Amniotic stem cell (primary cell): ENCODE measurements around the gene IKBKE.
A peak's percentile ranks its signal among the peaks of the same experiment; 100 is the strongest.

Source experiments
- DNase-seq: peaks from one replicate; lab custom pipeline; 2025; lab: John Stamatoyannopoulos, UW

The IKBKE gene

GRCh38 chr1:206469933-206470691, at the start of gene IKBKE:
Gene IKBKE (plus strand): TSS chr1:206470476. CDS start chr1:206473228, 2,752 bp downstream.
- peak; percentile 58 for DNase-seq

DNA sequence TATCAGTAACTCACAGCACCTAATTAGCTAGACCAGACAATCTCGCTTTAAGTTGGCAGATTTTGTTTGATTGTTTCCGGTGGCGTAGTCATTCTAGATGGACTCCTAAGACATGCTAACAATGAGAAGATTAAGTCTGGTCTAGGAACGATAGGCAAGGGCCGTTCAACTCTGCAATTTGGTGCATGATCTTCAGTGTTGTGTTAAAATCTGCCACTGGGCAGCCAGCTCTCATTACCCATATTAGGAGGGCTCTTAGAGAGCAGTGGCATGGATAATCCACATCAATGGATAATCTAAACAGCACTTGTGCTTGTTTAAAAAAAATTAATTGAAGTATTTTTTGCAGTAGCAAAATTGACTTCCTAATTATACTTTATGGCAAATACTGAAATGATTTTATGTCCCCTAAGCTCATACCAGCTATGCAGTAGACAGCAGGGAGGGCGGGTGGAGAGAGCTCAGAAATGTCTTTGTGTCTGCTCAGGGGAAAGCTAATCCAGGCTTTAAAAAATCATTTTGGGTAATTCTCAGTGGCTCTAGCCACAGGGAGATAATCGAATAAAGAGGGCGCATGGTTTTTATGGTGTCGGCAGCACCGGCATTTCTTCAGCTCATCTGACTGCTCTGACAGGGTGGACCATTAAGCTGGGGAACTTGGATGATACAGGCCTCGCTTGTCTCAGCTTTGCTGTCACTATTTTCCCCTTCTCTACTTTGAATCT, 48.5 kb upstream of the IKBKE start:
- DNase-seq = no peak

GRCh38 chr1:206422525-206422924, 47.8 kb upstream of the IKBKE start:
- DNase-seq = no peak

DNA sequence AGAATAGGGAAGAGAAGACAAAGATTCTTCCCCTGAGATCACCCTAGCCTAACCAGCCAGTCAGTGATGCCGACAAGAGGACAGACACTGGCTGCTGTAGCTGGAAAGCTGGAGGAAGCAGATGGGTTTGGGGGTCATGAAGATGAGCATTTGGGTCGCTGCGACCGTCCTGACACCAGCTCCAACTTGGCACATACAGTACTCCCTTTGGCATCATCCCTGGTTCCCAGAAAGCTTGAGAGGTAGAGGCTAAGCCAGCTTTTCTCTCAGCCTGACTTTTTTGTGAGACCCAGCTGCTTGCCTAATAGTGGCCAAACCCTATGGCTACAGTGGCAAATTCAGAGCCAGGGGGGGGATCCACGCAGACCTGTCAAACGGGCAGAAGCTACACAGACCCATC, 43.0 kb upstream of the IKBKE start:
- DNase-seq = no peak

DNA sequence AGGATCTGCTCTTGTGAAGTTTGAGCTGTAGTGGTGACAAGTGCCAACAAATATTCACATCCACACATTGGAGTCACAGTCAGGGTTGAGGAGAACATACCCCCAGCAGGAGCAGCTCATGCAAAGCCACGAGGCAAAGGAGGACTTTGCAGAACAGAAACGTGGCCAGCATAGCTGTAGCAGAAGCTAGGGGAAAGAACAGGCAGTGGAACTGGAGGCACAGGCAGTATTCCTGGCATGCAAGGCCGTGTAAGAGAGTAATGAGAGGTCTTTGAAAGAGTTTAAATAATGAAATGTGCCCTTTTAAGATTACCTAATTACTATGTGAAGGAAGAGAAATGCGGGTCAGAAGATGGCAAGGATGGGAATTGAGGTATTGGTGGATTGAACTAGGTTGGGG, 40.9 kb upstream of the IKBKE start:
- DNase-seq = no peak

DNA sequence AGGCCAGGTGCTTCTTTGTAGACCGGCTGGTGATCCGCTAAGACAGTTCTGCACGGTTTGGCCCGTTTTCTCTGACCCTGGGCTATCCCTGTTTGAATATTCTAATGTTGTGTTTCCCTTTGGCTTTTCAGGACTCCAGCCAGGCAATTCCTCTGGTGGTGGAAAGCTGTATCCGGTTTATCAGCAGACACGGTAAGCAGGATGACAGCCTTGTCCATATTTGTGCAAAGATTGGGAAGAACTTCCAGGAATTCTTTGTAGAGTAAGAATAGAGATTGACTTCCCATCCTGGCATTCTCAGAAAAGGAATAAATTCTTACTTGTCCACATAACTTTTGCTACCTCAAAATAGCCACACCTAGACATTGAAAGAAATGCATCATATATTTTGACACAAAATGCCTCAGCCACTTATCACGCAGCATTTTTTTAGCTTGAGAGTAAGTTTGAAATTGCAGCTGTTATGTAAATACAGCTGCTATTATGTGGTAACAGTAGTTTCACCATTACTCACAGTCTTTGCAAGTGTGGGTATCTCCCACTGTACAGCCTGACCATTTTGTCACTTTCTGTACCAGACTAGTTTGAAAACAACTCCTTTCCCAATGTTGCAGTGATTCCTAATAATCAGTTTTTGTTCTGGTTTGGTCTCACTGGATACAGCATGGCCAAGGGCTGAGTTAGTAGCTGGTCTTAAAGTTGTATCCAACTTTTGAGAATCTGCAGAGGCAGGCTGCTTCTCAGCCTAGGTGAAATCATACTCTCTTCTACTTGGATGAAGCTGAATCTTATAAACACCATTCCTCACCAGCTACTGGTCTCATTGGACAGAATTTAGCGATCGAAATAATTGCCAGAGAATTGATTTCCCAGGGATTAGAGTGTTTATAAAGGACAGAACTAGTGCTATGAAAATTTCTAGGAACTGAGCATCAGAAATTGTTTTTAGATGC, 40.0 kb upstream of the IKBKE start:
- peak; percentile 72 for DNase-seq

DNA sequence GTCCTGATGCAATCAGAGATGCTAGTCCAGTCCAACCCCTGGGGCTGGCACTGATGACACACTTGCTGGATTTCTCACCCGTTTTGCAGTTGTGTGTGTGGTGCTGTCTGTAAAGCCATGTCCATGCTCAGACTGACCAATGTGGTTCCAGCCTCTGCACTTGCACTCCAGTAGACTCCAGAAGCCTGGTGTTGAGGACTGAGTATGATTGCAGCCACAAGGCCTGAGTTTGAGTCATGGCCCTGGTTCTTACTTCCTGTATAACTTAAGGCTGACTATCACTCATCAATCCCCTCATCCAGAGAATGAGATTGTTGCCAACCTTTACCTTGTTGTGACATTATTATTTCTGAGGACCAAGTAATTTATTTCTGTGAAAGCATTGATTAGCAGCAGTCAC, 34.8 kb upstream of the IKBKE start:
- no peak for DNase-seq

GRCh38 chr1:206438554-206438953, 31.7 kb upstream of the IKBKE start:
- no peak for DNase-seq

GRCh38 chr1:206439205-206439604, 31.1 kb upstream of the IKBKE start:
- no peak for DNase-seq

- no peak for DNase-seq
These were observed 28.8 kb upstream of the IKBKE start for GRCh38 chr1:206441336-206441967.

DNA sequence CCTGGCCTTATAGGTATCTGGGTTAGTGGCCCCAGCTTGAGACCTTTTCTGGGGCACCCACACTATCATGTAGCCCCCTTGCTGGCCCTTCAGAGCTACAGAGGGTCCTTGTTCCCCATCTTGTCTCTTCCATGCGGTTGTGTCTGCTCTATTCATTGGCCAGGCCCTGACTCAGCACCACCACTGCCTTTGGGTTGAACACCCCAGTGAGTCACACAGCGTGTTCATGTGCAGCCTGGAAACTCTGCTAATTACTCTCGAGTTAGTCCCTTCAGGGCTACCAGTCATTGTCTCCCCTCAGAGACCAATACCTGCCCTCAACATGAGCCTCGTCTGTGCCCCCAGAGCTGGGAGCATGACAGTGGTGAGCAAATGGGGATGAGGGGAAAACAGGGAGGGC, 28.2 kb upstream of the IKBKE start:
- DNase-seq = no peak

GRCh38 chr1:206445116-206445515, 25.2 kb upstream of the IKBKE start:
- DNase-seq = no peak

- no peak for DNase-seq
These were observed 24.3 kb upstream of the IKBKE start for GRCh38 chr1:206445911-206446356.

- DNase-seq = no peak
These were observed 23.4 kb upstream of the IKBKE start for GRCh38 chr1:206446688-206447421.

GRCh38 chr1:206447422-206447765, 22.9 kb upstream of the IKBKE start:
- no peak for DNase-seq

- DNase-seq = no peak
These were observed 22.5 kb upstream of the IKBKE start for GRCh38 chr1:206447792-206448191.

- no peak for DNase-seq
These were observed 21.8 kb upstream of the IKBKE start for GRCh38 chr1:206448471-206448870.

- DNase-seq = no peak
These were observed 20.7 kb upstream of the IKBKE start for GRCh38 chr1:206449565-206449964.

- no peak for DNase-seq
These were observed 20.0 kb upstream of the IKBKE start for GRCh38 chr1:206450281-206450680.

GRCh38 chr1:206451134-206451686, 19.1 kb upstream of the IKBKE start:
- DNase-seq = no peak

DNA sequence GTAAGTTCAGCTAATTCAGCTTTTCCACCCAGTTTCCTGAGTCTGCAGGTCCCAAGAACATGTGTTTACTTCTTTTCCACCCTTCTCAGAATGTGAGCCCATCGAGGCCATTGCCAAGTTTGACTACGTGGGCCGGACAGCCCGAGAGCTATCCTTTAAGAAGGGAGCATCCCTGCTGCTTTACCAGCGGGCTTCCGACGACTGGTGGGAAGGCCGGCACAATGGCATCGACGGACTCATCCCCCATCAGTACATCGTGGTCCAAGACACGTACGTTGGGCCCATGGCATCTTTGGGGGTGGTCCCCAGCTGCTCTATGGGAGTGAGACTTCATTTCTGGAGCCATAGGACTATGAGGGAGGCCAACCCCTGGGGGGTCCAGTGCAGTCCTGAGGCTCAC, 17.2 kb upstream of the IKBKE start:
- DNase-seq = no peak
